GM12872 (cell line): ENCODE measurements around the gene NEDD4L.

Source experiments
- CTCF ChIP-seq: IDR thresholded peaks from 3 replicates; pipeline ENCODE4 v1.5.1; 2011; ENCODE audit warnings: low read depth, mild to moderate bottlenecking, low read length, moderate library complexity; ENCODE audit not compliant: insufficient read depth

NEDD4L gene

GRCh38 chr18:58344080-58344670 lies 300.1 kb downstream of the NEDD4L start:
- no peak for TF ChIP-seq CTCF

- no peak for TF ChIP-seq CTCF
Measured at GRCh38 chr18:58344861-58345463, 300.9 kb downstream of the NEDD4L start.

- TF ChIP-seq CTCF = no peak
Measured at GRCh38 chr18:58345875-58346274, 301.8 kb downstream of the NEDD4L start.

GRCh38 chr18:58347135-58347534 lies 303.1 kb downstream of the NEDD4L start:
- TF ChIP-seq CTCF = no peak

GRCh38 chr18:58348517-58348916 lies 304.5 kb downstream of the NEDD4L start:
- no peak for TF ChIP-seq CTCF

GRCh38 chr18:58348951-58349350 lies 304.9 kb downstream of the NEDD4L start:
- TF ChIP-seq CTCF = no peak

GRCh38 chr18:58349650-58350049 lies 305.6 kb downstream of the NEDD4L start:
- no peak for TF ChIP-seq CTCF
